ENCODE results near the gene LPP. TPM values are rescaled to one million over a fixed set of nuclear protein-coding genes. Genes with fewer than 3 reads are reported as not detected.

Gene LPP
- total RNA-seq, 3 donors from 2014 or later, result 15.5 to 19.2 (median 16.5) TPM

DNA sequence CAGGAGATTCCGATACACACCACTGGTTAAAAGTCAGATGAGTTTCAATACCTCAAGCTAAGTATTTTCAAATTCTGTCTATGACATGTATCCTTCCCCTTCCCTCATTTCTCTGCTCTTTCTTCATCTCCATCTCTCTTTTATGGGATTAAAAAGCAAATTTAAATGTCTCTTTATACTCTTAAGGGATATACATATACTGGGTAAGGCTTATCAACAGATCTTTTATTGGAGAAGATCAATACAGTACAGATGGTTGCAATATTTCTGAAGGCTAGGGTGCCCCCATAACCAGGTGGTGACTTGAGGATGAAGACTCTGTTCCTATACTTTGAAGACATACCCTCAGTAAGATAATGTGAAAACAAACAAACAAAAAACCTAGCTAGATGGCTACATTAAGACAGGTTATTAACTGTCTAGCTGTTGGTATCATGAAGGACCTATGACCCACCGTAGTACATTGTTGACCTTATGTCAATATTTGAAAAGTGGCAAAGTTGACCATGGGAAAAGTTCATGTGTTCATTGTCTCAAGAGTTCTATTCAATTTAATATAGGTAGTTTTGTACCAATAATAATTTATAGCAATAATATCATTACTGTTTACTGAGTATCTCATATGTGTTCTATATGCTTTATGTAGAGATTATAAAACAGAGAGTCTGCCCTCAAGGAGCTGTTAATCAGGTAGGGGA, 319.8 kb downstream of the LPP start:
- ATAC-seq, result no peak
- peaks cover 17% of the 10 kb centered on the region for H3K36me3 Mint-ChIP-seq (ENCODE audit: insufficient read depth)
- H3K27me3 Mint-ChIP-seq (ENCODE audit: low read depth), result no peaks in the 10 kb centered on the region
- H3K4me3 Mint-ChIP-seq, result no peak overlapping the region
- H3K9me3 Mint-ChIP-seq, result peaks cover 3% of the 10 kb centered on the region
- no peak for DNase-seq
- peaks cover 5% of the 10 kb centered on the region for H3K4me1 Mint-ChIP-seq (ENCODE audit: low read depth)

DNA sequence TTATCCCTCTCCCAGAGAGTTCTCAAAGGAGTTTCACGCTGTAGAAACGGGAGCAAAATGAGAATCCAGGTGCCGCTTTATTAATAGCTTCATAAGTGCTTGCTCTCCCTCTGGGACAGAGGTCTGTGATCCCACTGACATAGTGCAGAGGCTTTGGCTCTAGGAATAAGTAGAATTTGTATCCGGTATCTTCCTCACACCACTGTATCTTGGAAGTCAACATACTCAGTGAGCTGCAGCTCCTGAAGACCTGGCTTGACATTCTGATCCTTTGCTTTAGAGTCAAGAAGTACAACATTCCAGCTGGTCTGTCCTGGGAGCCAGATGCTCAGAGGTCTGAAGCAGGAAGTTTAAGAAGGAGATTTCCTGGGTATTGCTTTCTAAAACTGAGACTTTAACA, 323.0 kb downstream of the LPP start:
- DNase-seq (no peak), ATAC-seq (no peak)
- no peak overlapping the region for H3K4me3 Mint-ChIP-seq
- no peaks in the 10 kb centered on the region for H3K27me3 Mint-ChIP-seq (ENCODE audit: low read depth)
- H3K9me3 Mint-ChIP-seq, result peaks cover 1% of the 10 kb centered on the region
- peaks cover 7% of the 10 kb centered on the region for H3K36me3 Mint-ChIP-seq (ENCODE audit: insufficient read depth)
- peaks cover 5% of the 10 kb centered on the region for H3K4me1 Mint-ChIP-seq (ENCODE audit: low read depth)

- H3K9me3 Mint-ChIP-seq, result peaks cover 3% of the 10 kb centered on the region
- H3K36me3 Mint-ChIP-seq (ENCODE audit: insufficient read depth), result peaks cover 18% of the 10 kb centered on the region
Measured at GRCh38 chr3:188480011-188480410, 326.1 kb downstream of the LPP start.

GRCh38 chr3:188482929-188483328, 329.0 kb downstream of the LPP start:
- no peak for DNase-seq
- ATAC-seq, result no peak
- H3K36me3 Mint-ChIP-seq (ENCODE audit: insufficient read depth), result peaks cover 27% of the 10 kb centered on the region
- no peak overlapping the region for H3K4me3 Mint-ChIP-seq
- H3K9me3 Mint-ChIP-seq, result peaks cover 3% of the 10 kb centered on the region
- no peaks in the 10 kb centered on the region for H3K27me3 Mint-ChIP-seq (ENCODE audit: low read depth)
- H3K4me1 Mint-ChIP-seq (ENCODE audit: low read depth), result peaks cover under 1% of the 10 kb centered on the region

More at GRCh38 chr3:188480011-188480410, 326.1 kb downstream of the LPP start:
- DNase-seq (no peak), ATAC-seq (no peak)
- H3K4me3 Mint-ChIP-seq, result no peak overlapping the region
- no peaks in the 10 kb centered on the region for H3K27me3 Mint-ChIP-seq (ENCODE audit: low read depth)
- peaks cover 3% of the 10 kb centered on the region for H3K4me1 Mint-ChIP-seq (ENCODE audit: low read depth)

DNA sequence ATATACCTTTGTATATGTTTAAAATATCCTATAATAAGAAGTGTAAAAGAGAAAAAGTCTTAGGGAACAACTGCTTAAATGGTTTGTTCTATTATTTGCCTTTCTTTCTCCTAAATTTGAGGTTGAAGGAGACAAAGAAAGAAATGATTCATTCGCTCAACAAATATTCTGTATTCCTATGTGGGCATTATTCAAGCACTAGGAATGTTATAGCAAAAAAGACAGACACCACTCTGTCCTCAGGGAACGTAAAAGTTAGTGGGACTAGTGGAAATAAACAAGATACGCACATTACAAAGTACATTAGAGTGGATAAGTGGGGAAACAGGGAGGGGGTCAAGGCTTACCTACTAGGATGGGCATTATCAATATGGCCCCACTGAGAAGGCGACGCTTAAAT, 332.2 kb downstream of the LPP start:
- Mint-ChIP-seq H3K36me3 (ENCODE audit: insufficient read depth) (peaks cover 39% of the 10 kb centered on the region), H3K27me3 (ENCODE audit: low read depth) (no peaks in the 10 kb centered on the region), H3K9me3 (peaks cover 3% of the 10 kb centered on the region), H3K4me3 (no peak overlapping the region), H3K4me1 (ENCODE audit: low read depth) (peaks cover 8% of the 10 kb centered on the region)
- DNase-seq, result no peak
- no peak for ATAC-seq

DNA sequence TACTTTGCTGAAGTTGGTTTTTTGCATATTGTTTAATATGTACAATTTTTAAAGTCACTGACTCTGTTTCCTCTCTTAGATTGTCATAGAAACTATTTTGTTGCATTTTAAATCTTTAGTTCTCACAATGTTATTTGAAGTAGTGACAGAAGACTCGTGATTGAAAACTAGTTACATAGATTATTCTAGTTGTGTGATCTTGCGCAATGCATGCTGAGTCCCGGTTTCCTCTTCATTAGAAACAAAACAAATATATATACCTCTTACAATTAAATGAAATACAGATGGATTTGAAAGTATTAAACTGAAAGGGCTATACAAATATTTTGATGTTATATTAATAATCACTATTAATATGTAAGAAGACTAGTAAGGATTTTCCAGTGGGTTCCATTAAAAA, 333.0 kb downstream of the LPP start:
- DNase-seq (no peak), ATAC-seq (no peak)
- peaks cover 2% of the 10 kb centered on the region for H3K9me3 Mint-ChIP-seq
- peaks cover 39% of the 10 kb centered on the region for H3K36me3 Mint-ChIP-seq (ENCODE audit: insufficient read depth)
- H3K4me3 Mint-ChIP-seq, result no peak overlapping the region
- H3K27me3 Mint-ChIP-seq (ENCODE audit: low read depth), result no peaks in the 10 kb centered on the region
- H3K4me1 Mint-ChIP-seq (ENCODE audit: low read depth), result peaks cover 8% of the 10 kb centered on the region

DNA sequence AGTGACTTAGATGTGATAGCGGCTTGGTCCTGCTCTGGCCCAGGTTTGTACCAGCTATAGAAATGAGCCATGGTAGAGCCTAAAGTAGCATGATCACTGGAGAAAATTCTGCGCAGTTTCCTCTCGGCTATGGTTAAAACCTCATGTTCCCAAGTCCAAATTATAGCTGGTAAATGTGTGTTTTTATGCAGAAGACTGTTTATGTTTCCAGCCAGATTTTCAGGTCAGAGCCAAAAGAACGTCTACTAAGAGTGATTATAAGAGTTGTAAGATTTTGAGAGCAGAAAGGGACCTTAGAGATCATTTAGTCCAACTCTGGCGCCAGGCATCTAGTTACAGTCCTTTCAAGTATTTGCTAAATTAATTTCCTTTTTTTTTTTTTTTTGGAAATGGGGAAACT, 333.7 kb downstream of the LPP start:
- Mint-ChIP-seq H3K4me3 (no peak overlapping the region), H3K4me1 (ENCODE audit: low read depth) (peaks cover 8% of the 10 kb centered on the region), H3K27me3 (ENCODE audit: low read depth) (no peaks in the 10 kb centered on the region), H3K36me3 (ENCODE audit: insufficient read depth) (peaks cover 39% of the 10 kb centered on the region), H3K9me3 (no peaks in the 10 kb centered on the region)
- ATAC-seq (no peak), DNase-seq (no peak)

DNA sequence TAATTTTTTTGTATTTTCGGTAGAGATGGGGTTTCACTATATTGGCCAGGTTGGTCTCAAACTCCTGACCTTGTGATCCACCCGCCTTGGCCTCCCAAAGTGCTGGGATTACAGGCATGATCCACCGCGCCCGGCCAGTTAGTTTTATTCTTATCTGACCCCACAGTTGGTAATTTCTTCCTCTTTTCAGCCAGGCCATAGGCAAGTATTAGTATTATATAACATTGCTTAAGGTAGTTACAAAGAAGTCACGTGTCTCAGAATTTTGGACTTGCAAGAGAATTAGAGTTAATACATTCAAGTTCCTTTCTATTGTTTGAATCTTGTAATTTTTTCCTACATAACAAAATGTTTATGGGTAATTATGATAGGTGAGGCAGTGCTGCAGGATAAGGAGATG, 334.8 kb downstream of the LPP start:
- Mint-ChIP-seq H3K9me3 (no peaks in the 10 kb centered on the region), H3K4me3 (no peak overlapping the region), H3K27me3 (ENCODE audit: low read depth) (no peaks in the 10 kb centered on the region), H3K4me1 (ENCODE audit: low read depth) (peaks cover 8% of the 10 kb centered on the region), H3K36me3 (ENCODE audit: insufficient read depth) (peaks cover 47% of the 10 kb centered on the region)
- ATAC-seq (no peak), DNase-seq (no peak)

GRCh38 chr3:188489639-188490405, 335.9 kb downstream of the LPP start:
- Mint-ChIP-seq H3K9me3 (no peaks in the 10 kb centered on the region), H3K4me1 (ENCODE audit: low read depth) (peaks cover 8% of the 10 kb centered on the region), H3K36me3 (ENCODE audit: insufficient read depth) (peaks cover 36% of the 10 kb centered on the region), H3K27me3 (ENCODE audit: low read depth) (no peaks in the 10 kb centered on the region), H3K4me3 (no peak overlapping the region)
- no peak for DNase-seq
- ATAC-seq, result no peak

DNA sequence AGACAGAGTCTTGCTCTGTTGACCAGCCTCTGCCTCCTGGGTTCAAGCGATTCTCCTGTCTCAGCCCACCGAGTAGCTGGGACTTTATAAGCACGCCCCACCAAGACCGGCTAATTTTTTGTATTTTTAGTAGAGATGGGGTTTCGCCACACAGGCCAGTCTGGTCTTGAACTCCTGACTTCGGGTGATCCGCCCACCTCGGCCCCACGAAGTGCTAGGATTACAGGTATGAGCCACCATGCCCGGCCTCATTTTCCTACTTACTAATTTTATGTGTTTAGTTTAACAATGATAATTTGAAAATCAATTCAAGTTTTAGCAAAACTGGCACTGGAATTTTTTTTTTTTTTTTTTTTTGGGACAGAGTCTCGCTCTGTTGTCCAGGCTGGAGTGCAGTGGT, 336.5 kb downstream of the LPP start:
- Mint-ChIP-seq H3K9me3 (no peaks in the 10 kb centered on the region), H3K4me3 (no peak overlapping the region), H3K4me1 (ENCODE audit: low read depth) (peaks cover 8% of the 10 kb centered on the region), H3K27me3 (ENCODE audit: low read depth) (no peaks in the 10 kb centered on the region), H3K36me3 (ENCODE audit: insufficient read depth) (peaks cover 31% of the 10 kb centered on the region)
- DNase-seq (no peak), ATAC-seq (no peak)

- H3K27me3 Mint-ChIP-seq (ENCODE audit: low read depth), result no peaks in the 10 kb centered on the region
- H3K4me1 Mint-ChIP-seq (ENCODE audit: low read depth), result peaks cover 8% of the 10 kb centered on the region
- peaks cover 28% of the 10 kb centered on the region for H3K36me3 Mint-ChIP-seq (ENCODE audit: insufficient read depth)
- DNase-seq, result no peak
- no peak overlapping the region for H3K4me3 Mint-ChIP-seq
- no peaks in the 10 kb centered on the region for H3K9me3 Mint-ChIP-seq
- no peak for ATAC-seq
Measured at GRCh38 chr3:188491276-188491687, 337.3 kb downstream of the LPP start.

DNA sequence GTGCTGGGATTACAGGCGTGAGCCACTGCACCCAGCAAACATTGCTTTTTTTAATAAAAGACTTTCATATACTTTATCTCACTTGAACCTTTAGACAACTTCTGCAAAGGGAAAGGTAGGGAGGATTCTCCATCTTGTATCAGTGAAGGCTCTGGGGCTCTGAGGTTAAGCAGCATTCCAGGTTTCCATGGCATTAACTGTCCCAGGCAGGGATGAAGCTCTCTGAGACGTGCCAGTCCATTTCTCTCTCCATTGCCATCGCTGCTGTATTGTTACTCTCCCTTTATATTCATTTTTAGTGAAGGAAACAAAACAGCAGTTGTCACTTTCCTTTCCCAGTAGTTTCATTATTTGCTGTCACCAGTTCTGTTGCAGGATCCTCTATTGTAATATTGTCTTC, 342.4 kb downstream of the LPP start:
- ATAC-seq (no peak), DNase-seq (no peak)
- peaks cover 4% of the 10 kb centered on the region for H3K9me3 Mint-ChIP-seq
- peaks cover 2% of the 10 kb centered on the region for H3K4me1 Mint-ChIP-seq (ENCODE audit: low read depth)
- H3K4me3 Mint-ChIP-seq, result no peak overlapping the region
- peaks cover 22% of the 10 kb centered on the region for H3K36me3 Mint-ChIP-seq (ENCODE audit: insufficient read depth)
- no peaks in the 10 kb centered on the region for H3K27me3 Mint-ChIP-seq (ENCODE audit: low read depth)

GRCh38 chr3:188497021-188497420, 343.1 kb downstream of the LPP start:
- peaks cover 6% of the 10 kb centered on the region for H3K9me3 Mint-ChIP-seq
- peaks cover 22% of the 10 kb centered on the region for H3K36me3 Mint-ChIP-seq (ENCODE audit: insufficient read depth)
- H3K4me3 Mint-ChIP-seq, result no peak overlapping the region
- no peak for DNase-seq
- H3K4me1 Mint-ChIP-seq (ENCODE audit: low read depth), result peaks cover 2% of the 10 kb centered on the region
- no peaks in the 10 kb centered on the region for H3K27me3 Mint-ChIP-seq (ENCODE audit: low read depth)
- no peak for ATAC-seq

GRCh38 chr3:188503647-188504046, 349.7 kb downstream of the LPP start:
- Mint-ChIP-seq H3K36me3 (ENCODE audit: insufficient read depth) (peaks cover 43% of the 10 kb centered on the region), H3K27me3 (ENCODE audit: low read depth) (no peaks in the 10 kb centered on the region), H3K4me1 (ENCODE audit: low read depth) (peaks cover 17% of the 10 kb centered on the region), H3K9me3 (peaks cover 34% of the 10 kb centered on the region), H3K4me3 (no peak overlapping the region)
- no peak for DNase-seq
- no peak for ATAC-seq

GRCh38 chr3:188505151-188505550, 351.2 kb downstream of the LPP start:
- no peak overlapping the region for H3K4me3 Mint-ChIP-seq
- H3K36me3 Mint-ChIP-seq (ENCODE audit: insufficient read depth), result peaks cover 38% of the 10 kb centered on the region
- peaks cover 17% of the 10 kb centered on the region for H3K4me1 Mint-ChIP-seq (ENCODE audit: low read depth)
- H3K27me3 Mint-ChIP-seq (ENCODE audit: low read depth), result no peaks in the 10 kb centered on the region
- no peak for ATAC-seq
- DNase-seq, result no peak
- H3K9me3 Mint-ChIP-seq, result peaks cover 34% of the 10 kb centered on the region
